ENCODE measurements around the gene GP1BB. TPM values are rescaled to one million over a fixed set of nuclear protein-coding genes. Genes with fewer than 3 reads are reported as not detected.

Gene GP1BB
- total RNA-seq, 5 donors from 2014 or later (not counting 1 experiment from before 2014, with no cell fraction given): 0.19 to 2.1 (median 0.36) TPM

DNA sequence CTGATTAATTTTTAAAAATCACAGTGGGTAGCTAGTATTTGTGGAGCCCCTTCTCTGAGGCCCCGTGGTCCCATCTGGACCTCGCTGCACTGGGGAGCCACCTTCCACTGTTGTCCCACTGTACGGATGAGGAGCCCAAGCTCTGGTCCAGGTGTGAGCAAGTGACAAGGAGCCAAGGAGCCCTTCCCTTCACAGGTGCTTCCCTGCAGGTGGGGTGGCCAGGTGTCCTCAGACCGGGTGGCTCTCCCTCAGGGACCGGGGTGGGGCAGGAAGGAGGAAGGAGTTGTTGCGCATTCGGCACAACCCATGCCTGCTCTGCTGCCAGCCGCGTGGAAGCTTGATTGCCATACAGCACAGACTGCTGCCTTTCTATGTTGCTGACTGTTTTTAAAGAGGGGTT is 19.5 kb upstream of the GP1BB start:
- DNase-seq: no peak
- CTCF ChIA-PET: no interaction called here

DNA sequence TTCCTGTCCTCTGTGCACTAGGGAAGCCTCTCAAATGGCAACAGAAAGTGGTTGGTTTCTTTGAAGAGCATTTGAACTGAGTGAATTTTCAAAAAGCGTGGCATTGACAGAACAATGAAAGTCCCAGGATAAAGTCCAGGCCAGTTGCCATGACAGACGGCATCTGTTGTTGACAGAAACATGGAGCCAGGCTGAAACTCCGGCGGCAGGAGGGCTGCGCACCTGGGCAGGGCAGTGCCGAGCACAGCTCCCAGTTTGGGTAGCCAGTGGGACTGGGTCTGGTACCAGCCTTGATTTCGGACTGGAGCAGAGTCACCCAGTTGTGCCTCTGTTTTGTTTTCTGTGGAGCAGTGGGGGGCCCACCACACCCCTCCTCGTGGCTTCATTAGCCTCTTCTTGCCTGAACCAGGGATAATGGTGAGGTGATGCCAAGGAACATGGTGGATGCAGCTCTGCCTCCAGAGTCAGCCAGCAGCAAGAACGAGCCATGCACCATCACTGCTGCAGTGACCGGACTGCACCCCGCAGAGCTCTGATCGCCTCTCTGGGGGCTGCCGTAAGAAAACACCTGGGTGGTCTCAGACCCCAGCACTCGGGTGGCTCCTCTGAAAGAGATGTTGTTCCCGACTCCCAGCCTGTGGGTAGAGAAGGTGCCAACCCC is 18.9 kb upstream of the GP1BB start:
- Mint-ChIP-seq H3K27me3 (peaks cover 3 to 8% of the 10 kb centered on the region in 2 donors), H3K4me1 (no peaks in the 10 kb centered on the region), H3K9me3 (no peaks in the 10 kb centered on the region), H3K4me3 (no peak overlapping the region), H3K36me3 (no peaks in the 10 kb centered on the region), H3K27ac (no peak overlapping the region)
- H3K9me3 ChIP-seq: no peaks in the 10 kb centered on the region
- H3K36me3 ChIP-seq (ENCODE audit: control insufficient read depth in 2 of 2, extremely low read depth in 1 of 2, insufficient read depth in 1 of 2, low read length in 1 of 2): no peaks in the 10 kb centered on the region
- CTCF ChIA-PET: no interaction called here
- ATAC-seq (replicated peaks in 1 of 4) (no peak), DNase-seq (no peak)
- no peak overlapping the region for H3K4me3 ChIP-seq (ENCODE audit: control insufficient read depth in 1 of 2, extremely low read depth in 1 of 2, low read length in 1 of 2)
- H3K4me1 ChIP-seq (ENCODE audit: control insufficient read depth in 1 of 2, extremely low read depth in 1 of 2, insufficient read depth in 2 of 2, low read length in 2 of 2): no peaks in the 10 kb centered on the region
- peaks cover 0 to 32% of the 10 kb centered on the region in 2 experiments for H3K27me3 ChIP-seq (replicated peaks in 1 of 2; ENCODE audit: control insufficient read depth in 2 of 2, extremely low read depth in 1 of 2, insufficient read depth in 2 of 2, low read length in 1 of 2)
- no peak overlapping the region for H3K27ac ChIP-seq (ENCODE audit: low read length)
- WGBS (ENCODE audit: insufficient coverage): 88% methylated on average over 14 of the region's 15 CpGs
- POLR2A ChIA-PET: no interaction called here

More for the DNA sequence above, 19.5 kb upstream of the GP1BB start:
- no peak overlapping the region for H3K27ac Mint-ChIP-seq
- 65% methylated on average over 5 of the region's 9 CpGs for WGBS (ENCODE audit: insufficient coverage)
- H3K4me3 Mint-ChIP-seq: no peak overlapping the region
- no peaks in the 10 kb centered on the region for H3K4me1 Mint-ChIP-seq
- Histone ChIP-seq H3K27me3 (replicated peaks in 1 of 2; ENCODE audit: control insufficient read depth in 2 of 2, extremely low read depth in 1 of 2, insufficient read depth in 2 of 2, low read length in 1 of 2) (peaks cover 0 to 28% of the 10 kb centered on the region in 2 experiments), H3K9me3 (no peaks in the 10 kb centered on the region), H3K36me3 (ENCODE audit: control insufficient read depth in 2 of 2, extremely low read depth in 1 of 2, insufficient read depth in 1 of 2, low read length in 1 of 2) (no peaks in the 10 kb centered on the region), H3K4me1 (ENCODE audit: control insufficient read depth in 1 of 2, extremely low read depth in 1 of 2, insufficient read depth in 2 of 2, low read length in 2 of 2) (no peaks in the 10 kb centered on the region), H3K4me3 (ENCODE audit: control insufficient read depth in 1 of 2, extremely low read depth in 1 of 2, low read length in 1 of 2) (no peak overlapping the region), H3K27ac (ENCODE audit: low read length) (no peak overlapping the region)
- peaks cover 3 to 8% of the 10 kb centered on the region in 2 donors for H3K27me3 Mint-ChIP-seq
- no peaks in the 10 kb centered on the region for H3K9me3 Mint-ChIP-seq
- no peak for ATAC-seq (replicated peaks in 1 of 4)
- POLR2A ChIA-PET: no interaction called here
- no peaks in the 10 kb centered on the region for H3K36me3 Mint-ChIP-seq

DNA sequence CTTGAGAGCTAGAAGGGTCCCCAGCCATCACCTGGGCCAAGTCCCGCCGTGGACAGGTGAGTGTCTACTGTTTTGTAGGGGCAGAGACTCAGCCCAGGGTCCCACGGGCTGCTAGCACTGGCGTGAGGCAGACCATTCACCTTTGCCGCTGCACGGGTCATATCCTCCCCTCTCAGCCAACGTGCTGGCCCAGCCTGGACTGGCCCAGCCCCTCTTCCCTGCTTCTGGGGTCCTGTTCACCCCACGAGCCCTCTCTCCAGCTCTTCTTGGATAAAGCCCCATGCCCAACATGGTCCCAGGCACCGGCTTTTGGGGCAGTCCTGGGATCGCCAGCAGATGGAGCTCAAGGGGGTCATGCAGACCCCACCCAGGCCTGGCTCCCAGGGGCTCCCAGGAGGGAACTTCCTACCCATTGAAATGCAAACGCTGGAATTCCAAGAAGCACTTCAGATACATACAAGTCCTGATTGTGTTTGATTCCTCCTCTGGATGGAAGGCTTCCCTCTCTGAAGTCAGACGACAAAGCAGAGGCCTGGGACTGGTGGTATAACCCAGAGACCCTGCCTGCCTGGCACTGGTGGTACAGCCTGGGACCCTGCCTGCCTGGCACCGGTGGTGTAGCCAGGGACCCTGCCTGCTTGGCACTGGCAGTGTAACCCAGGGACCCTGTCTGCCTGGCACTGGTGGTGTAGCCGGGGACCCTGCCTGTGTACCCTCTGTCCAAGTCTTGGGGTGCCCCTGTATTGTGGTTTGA is 18.0 kb upstream of the GP1BB start:
- ChIA-PET CTCF (no interaction called here), POLR2A (no interaction called here)
- Histone ChIP-seq H3K9me3 (no peaks in the 10 kb centered on the region), H3K4me1 (ENCODE audit: control insufficient read depth in 1 of 2, extremely low read depth in 1 of 2, insufficient read depth in 2 of 2, low read length in 2 of 2) (no peaks in the 10 kb centered on the region), H3K36me3 (ENCODE audit: control insufficient read depth in 2 of 2, extremely low read depth in 1 of 2, insufficient read depth in 1 of 2, low read length in 1 of 2) (no peaks in the 10 kb centered on the region), H3K27me3 (replicated peaks in 1 of 2; ENCODE audit: control insufficient read depth in 2 of 2, extremely low read depth in 1 of 2, insufficient read depth in 2 of 2, low read length in 1 of 2) (peaks cover 0 to 32% of the 10 kb centered on the region in 2 experiments), H3K27ac (ENCODE audit: low read length) (no peak overlapping the region), H3K4me3 (ENCODE audit: control insufficient read depth in 1 of 2, extremely low read depth in 1 of 2, low read length in 1 of 2) (no peak overlapping the region)
- Mint-ChIP-seq H3K27ac (no peak overlapping the region), H3K36me3 (no peaks in the 10 kb centered on the region), H3K4me3 (no peak overlapping the region), H3K27me3 (peaks cover 3% of the 10 kb centered on the region in 2 donors), H3K9me3 (no peaks in the 10 kb centered on the region), H3K4me1 (no peaks in the 10 kb centered on the region)
- DNase-seq (no peak), ATAC-seq (replicated peaks in 1 of 4) (no peak)
- WGBS (ENCODE audit: insufficient coverage): 89% methylated on average over 13 of the region's 14 CpGs

DNA sequence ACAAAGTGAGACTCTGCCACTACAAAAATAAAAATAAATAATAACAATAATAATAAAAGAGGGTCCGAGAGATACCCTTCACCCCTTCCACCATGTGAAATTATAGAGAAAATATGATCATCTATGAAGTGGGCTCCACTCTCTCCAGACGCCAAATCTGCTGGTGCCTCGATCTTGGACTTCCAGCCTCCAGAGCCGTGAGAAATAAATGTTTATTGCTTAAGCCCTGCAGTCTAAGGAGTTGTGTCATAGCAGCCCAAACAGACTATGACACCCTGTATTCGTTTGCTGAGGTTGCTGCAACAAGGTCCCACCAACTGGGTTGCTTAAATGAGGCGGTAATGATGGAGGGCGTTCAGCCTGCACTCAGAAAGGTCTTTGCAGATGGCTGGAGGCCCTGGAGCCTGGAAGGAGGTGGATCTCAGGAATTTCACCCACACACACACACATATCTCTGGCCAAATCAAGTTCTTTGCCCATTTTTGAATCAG is 16.6 kb upstream of the GP1BB start:
- Histone ChIP-seq H3K9me3 (no peaks in the 10 kb centered on the region), H3K4me1 (ENCODE audit: control insufficient read depth in 1 of 2, extremely low read depth in 1 of 2, insufficient read depth in 2 of 2, low read length in 2 of 2) (no peaks in the 10 kb centered on the region), H3K27ac (ENCODE audit: low read length) (no peak overlapping the region), H3K36me3 (ENCODE audit: control insufficient read depth in 2 of 2, extremely low read depth in 1 of 2, insufficient read depth in 1 of 2, low read length in 1 of 2) (no peaks in the 10 kb centered on the region), H3K4me3 (ENCODE audit: control insufficient read depth in 1 of 2, extremely low read depth in 1 of 2, low read length in 1 of 2) (no peak overlapping the region), H3K27me3 (replicated peaks in 1 of 2; ENCODE audit: control insufficient read depth in 2 of 2, extremely low read depth in 1 of 2, insufficient read depth in 2 of 2, low read length in 1 of 2) (peaks cover 0 to 32% of the 10 kb centered on the region in 2 experiments)
- ChIA-PET CTCF (no interaction called here), POLR2A (no interaction called here)
- WGBS (ENCODE audit: insufficient coverage): 78% methylated on average over 4 of the region's 7 CpGs
- Mint-ChIP-seq H3K4me1 (no peaks in the 10 kb centered on the region), H3K36me3 (no peaks in the 10 kb centered on the region), H3K27me3 (peaks cover 0 to 3% of the 10 kb centered on the region in 2 donors), H3K27ac (no peak overlapping the region), H3K9me3 (no peaks in the 10 kb centered on the region), H3K4me3 (no peak overlapping the region)
- ATAC-seq (replicated peaks in 1 of 4) (no peak), DNase-seq (no peak)

DNA sequence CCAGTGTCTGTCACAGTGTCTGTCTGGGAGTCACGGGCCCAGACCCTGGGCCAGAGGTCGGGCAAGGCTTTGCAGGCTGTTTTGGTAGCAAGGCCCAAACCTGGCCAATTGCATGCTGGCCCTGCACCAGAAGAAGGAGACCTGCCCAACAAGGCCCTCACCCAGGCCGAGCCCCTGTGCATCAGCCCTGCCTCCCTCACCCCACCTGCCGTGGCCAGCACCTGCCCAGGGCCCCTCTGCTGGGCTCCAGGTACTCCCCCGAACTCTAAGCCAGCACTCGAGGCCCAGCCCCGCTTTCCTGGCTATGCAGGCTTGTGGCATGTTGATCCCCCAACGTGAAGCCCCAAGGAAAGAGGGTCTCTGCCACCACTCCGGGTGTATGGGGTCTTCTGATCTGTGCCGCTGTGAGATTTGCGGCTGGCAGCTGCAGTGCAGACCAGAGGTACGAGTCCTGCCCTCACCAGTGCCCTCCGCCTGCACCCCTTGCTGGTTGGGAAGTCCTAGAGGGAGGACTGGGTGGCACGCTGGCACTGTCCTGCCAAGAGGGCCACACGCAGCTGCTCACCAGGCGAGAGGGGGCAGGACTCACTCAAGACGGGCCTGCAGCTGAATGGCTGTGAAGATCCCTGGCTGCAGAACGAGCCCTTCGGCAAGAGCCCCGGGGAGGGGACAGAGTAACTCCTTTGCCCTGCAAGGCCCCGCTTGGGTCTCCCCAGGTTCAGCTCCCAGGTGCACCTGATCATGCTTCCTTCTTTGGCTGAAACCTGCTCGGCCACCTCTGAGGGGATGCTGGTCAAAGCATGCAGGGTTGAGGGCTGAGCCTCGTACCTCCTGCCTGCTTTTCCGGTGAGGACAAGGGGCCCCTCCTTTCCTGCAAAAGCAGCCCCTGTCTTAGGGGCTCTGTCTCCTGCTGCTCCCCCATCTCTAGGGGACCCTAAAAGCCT is 15.7 kb upstream of the GP1BB start:
- CTCF ChIA-PET: no interaction called here

DNA sequence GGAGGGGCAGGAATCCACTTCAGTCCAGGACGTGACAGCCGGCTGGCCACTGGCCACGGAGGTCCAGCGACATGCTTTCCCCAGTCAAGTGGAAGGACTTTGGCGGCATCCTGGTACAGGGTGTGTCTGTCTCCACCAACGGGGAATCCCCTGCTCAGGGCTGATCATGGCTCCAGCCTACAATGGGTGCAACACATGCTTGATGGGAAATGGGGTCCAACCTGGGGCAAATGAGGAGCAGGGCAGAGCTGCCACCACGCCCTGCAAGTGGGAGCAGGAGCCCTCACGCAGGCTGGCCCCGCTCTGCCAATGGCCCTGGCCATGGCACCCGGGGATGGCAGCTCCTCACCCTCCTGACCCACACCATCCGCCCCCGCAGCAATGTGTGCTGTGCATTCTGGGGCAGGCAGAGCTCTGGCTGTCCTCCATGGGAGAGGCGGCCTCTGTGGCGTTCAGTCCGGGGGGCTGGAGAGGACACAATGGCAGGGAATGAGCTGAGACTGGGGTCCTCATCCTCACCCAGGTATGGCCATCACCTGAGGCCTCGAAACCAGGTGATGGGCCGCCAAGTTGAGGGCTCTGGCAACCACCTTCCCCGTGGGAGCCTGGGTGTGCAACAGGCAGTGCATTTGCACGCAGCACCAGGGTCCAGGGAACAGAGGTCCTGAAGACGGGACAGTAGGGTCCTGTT is 14.9 kb upstream of the GP1BB start:
- H3K4me1 Mint-ChIP-seq: peaks cover 0 to under 1% (median 0%) of the 10 kb centered on the region in 3 donors
- 77% methylated on average over 20 of the region's 20 CpGs for WGBS (ENCODE audit: insufficient coverage)
- DNase-seq (no peak), ATAC-seq (replicated peaks in 1 of 4) (no peak)
- Histone ChIP-seq H3K27me3 (replicated peaks in 1 of 2; ENCODE audit: control insufficient read depth in 2 of 2, extremely low read depth in 1 of 2, insufficient read depth in 2 of 2, low read length in 1 of 2) (peaks cover 0 to 41% of the 10 kb centered on the region in 2 experiments), H3K4me1 (ENCODE audit: control insufficient read depth in 1 of 2, extremely low read depth in 1 of 2, insufficient read depth in 2 of 2, low read length in 2 of 2) (no peaks in the 10 kb centered on the region), H3K9me3 (no peaks in the 10 kb centered on the region), H3K27ac (ENCODE audit: low read length) (no peak overlapping the region), H3K4me3 (ENCODE audit: control insufficient read depth in 1 of 2, extremely low read depth in 1 of 2, low read length in 1 of 2) (no peak overlapping the region), H3K36me3 (ENCODE audit: control insufficient read depth in 2 of 2, extremely low read depth in 1 of 2, insufficient read depth in 1 of 2, low read length in 1 of 2) (no peaks in the 10 kb centered on the region)
- H3K36me3 Mint-ChIP-seq: no peaks in the 10 kb centered on the region
- CTCF ChIA-PET: no interaction called here
- peaks cover 0 to 13% of the 10 kb centered on the region in 2 donors for H3K27me3 Mint-ChIP-seq
- no peaks in the 10 kb centered on the region for H3K9me3 Mint-ChIP-seq
- H3K27ac Mint-ChIP-seq: no peak overlapping the region
- H3K4me3 Mint-ChIP-seq: no peak overlapping the region
- POLR2A ChIA-PET: no interaction called here

More for the DNA sequence above, 15.7 kb upstream of the GP1BB start:
- no peaks in the 10 kb centered on the region for H3K9me3 Mint-ChIP-seq
- H3K36me3 Mint-ChIP-seq: no peaks in the 10 kb centered on the region
- POLR2A ChIA-PET: no interaction called here
- H3K27me3 ChIP-seq (replicated peaks in 1 of 2; ENCODE audit: control insufficient read depth in 2 of 2, extremely low read depth in 1 of 2, insufficient read depth in 2 of 2, low read length in 1 of 2): peaks cover 0 to 36% of the 10 kb centered on the region in 2 experiments
- ATAC-seq (replicated peaks in 1 of 4): no peak
- no peak overlapping the region for H3K4me3 ChIP-seq (ENCODE audit: control insufficient read depth in 1 of 2, extremely low read depth in 1 of 2, low read length in 1 of 2)
- no peaks in the 10 kb centered on the region for H3K9me3 ChIP-seq
- H3K27ac Mint-ChIP-seq: no peak overlapping the region
- no peak for DNase-seq
- H3K27me3 Mint-ChIP-seq: peaks cover 0 to 7% of the 10 kb centered on the region in 2 donors
- H3K36me3 ChIP-seq (ENCODE audit: control insufficient read depth in 2 of 2, extremely low read depth in 1 of 2, insufficient read depth in 1 of 2, low read length in 1 of 2): no peaks in the 10 kb centered on the region
- WGBS (ENCODE audit: insufficient coverage): 78% methylated on average over 24 of the region's 24 CpGs
- H3K4me1 Mint-ChIP-seq: no peaks in the 10 kb centered on the region
- no peaks in the 10 kb centered on the region for H3K4me1 ChIP-seq (ENCODE audit: control insufficient read depth in 1 of 2, extremely low read depth in 1 of 2, insufficient read depth in 2 of 2, low read length in 2 of 2)
- no peak overlapping the region for H3K27ac ChIP-seq (ENCODE audit: low read length)
- H3K4me3 Mint-ChIP-seq: no peak overlapping the region
